Osteocyte (in vitro differentiated cells): ENCODE results near the gene INTS7. TPM values are rescaled to one million over a fixed set of nuclear protein-coding genes. Genes with fewer than 3 reads are reported as not detected.
"Not testable (repeated sequence)": the region's sequence is repeated elsewhere in the genome, so short reads cannot be mapped to it uniquely, and the experiment has no call there.

Experiments
- DNase-seq: peaks from one replicate; pipeline ENCODE4 v3.0.0; 2021; ENCODE audit warnings: mixed read lengths; ENCODE audit not compliant: unreplicated experiment; ENCODE audit errors: extremely low spot score
- H3K27ac Mint-ChIP-seq: one replicate; pipeline ENCODE4 v1.8.0; 2021; ENCODE audit warnings: mild to moderate bottlenecking, mixed read lengths; ENCODE audit not compliant: unreplicated experiment
- H3K27me3 Mint-ChIP-seq: one replicate; pipeline ENCODE4 v1.8.0; 2021; ENCODE audit warnings: mixed read lengths; ENCODE audit not compliant: unreplicated experiment
- H3K36me3 Mint-ChIP-seq: one replicate; pipeline ENCODE4 v1.8.0; 2021; ENCODE audit warnings: mixed read lengths; ENCODE audit not compliant: unreplicated experiment
- H3K4me1 Mint-ChIP-seq: one replicate; pipeline ENCODE4 v1.8.0; 2021; ENCODE audit warnings: mixed read lengths; ENCODE audit not compliant: unreplicated experiment
- H3K4me3 Mint-ChIP-seq: one replicate; pipeline ENCODE4 v1.8.0; 2021; ENCODE audit warnings: mild to moderate bottlenecking, moderate library complexity, mixed read lengths; ENCODE audit not compliant: unreplicated experiment
- H3K9me3 Mint-ChIP-seq: one replicate; pipeline ENCODE4 v1.8.0; 2021; ENCODE audit warnings: mixed read lengths; ENCODE audit not compliant: unreplicated experiment
- CTCF ChIP-seq: fragments of 200-600 bp; sonication (generic); IDR thresholded peaks from 2 replicates; pipeline ENCODE4 v1.5.0; 2021; ENCODE audit warnings: antibody characterized with exemption, mild to moderate bottlenecking, moderate library complexity
- total RNA-seq: library from RNA; stranded (reverse); gene quantifications from 2 replicates; pipeline ENCODE4 v1.2.1, GENCODE V29; 2021

Gene INTS7
- total RNA-seq, 1 donor from 2014 or later: 18.4 TPM

GRCh38 chr1:212024469-212025149 lies 10.7 kb downstream of the INTS7 start:
- Mint-ChIP-seq H3K4me1 (peaks cover 3% of the 10 kb centered on the region), H3K27ac (no peak overlapping the region), H3K9me3 (peaks cover 11% of the 10 kb centered on the region), H3K4me3 (no peak overlapping the region), H3K36me3 (peaks cover 11% of the 10 kb centered on the region), H3K27me3 (no peaks in the 10 kb centered on the region)
- DNase-seq: no peak
- TF ChIP-seq CTCF: no peak

GRCh38 chr1:212022908-212023307 lies 12.4 kb downstream of the INTS7 start:
- H3K9me3 Mint-ChIP-seq: peaks cover 11% of the 10 kb centered on the region
- H3K4me1 Mint-ChIP-seq, H3K27ac Mint-ChIP-seq, DNase-seq, H3K4me3 Mint-ChIP-seq, H3K27me3 Mint-ChIP-seq: not testable (repeated sequence)
- peaks cover 11% of the 10 kb centered on the region for H3K36me3 Mint-ChIP-seq

GRCh38 chr1:212021563-212021962 lies 13.8 kb downstream of the INTS7 start:
- Mint-ChIP-seq H3K27ac (no peak overlapping the region), H3K4me1 (no peaks in the 10 kb centered on the region), H3K4me3 (no peak overlapping the region), H3K9me3 (peaks cover 11% of the 10 kb centered on the region), H3K36me3 (peaks cover 11% of the 10 kb centered on the region), H3K27me3 (no peaks in the 10 kb centered on the region)
- TF ChIP-seq CTCF: no peak
- DNase-seq: no peak

GRCh38 chr1:212020975-212021374 lies 14.4 kb downstream of the INTS7 start:
- no peak for TF ChIP-seq CTCF
- Mint-ChIP-seq H3K9me3 (peaks cover 11% of the 10 kb centered on the region), H3K36me3 (peaks cover 11% of the 10 kb centered on the region), H3K27ac (no peak overlapping the region), H3K27me3 (no peaks in the 10 kb centered on the region), H3K4me3 (no peak overlapping the region), H3K4me1 (no peaks in the 10 kb centered on the region)
- DNase-seq: no peak

GRCh38 chr1:212013672-212014071 lies 21.7 kb downstream of the INTS7 start:
- peaks cover 7% of the 10 kb centered on the region for H3K36me3 Mint-ChIP-seq
- no peaks in the 10 kb centered on the region for H3K9me3 Mint-ChIP-seq
- no peak for DNase-seq
- H3K4me3 Mint-ChIP-seq: no peak overlapping the region
- H3K4me1 Mint-ChIP-seq: no peaks in the 10 kb centered on the region
- H3K27ac Mint-ChIP-seq: no peak overlapping the region
- H3K27me3 Mint-ChIP-seq: no peaks in the 10 kb centered on the region
- no peak for TF ChIP-seq CTCF
